ENCODE measurements around the gene SLC47A2. TPM values are rescaled to one million over a fixed set of nuclear protein-coding genes. Genes with fewer than 3 reads are reported as not detected.

The SLC47A2 gene
- total RNA-seq, 4 donors from 2014 or later = 0.27 to 1.1 (median 0.32) TPM; not detected in 1

- intact Hi-C loops (cut with DNase I; ENCODE audit: low total_unique reads) (no loop called here), in situ Hi-C loops (cut with MboI; ENCODE audit: low pct_ligation_motif_present in 1 of 4, low pct_unique_long_range_greater_than_20kb in 1 of 4, low sequenced_read_pairs in 3 of 4) (no loop called here)
- DNase-seq = no peak
- Histone ChIP-seq H3K27ac (no peak overlapping the region), H3K4me1 (peaks cover 5 to 26% (median 19%) of the 10 kb centered on the region in 4 donors), H3K36me3 (no peaks in the 10 kb centered on the region), H3K4me3 (no peak overlapping the region), H3K27me3 (no peaks in the 10 kb centered on the region), H3K9me3 (no peaks in the 10 kb centered on the region)
- TF ChIP-seq CTCF (IDR thresholded peaks at IDR 0.05) (no peak), EP300 (IDR thresholded peaks at IDR 0.05; ENCODE audit: low read depth) (no peak), POLR2AphosphoS5 (IDR thresholded peaks at IDR 0.05) (no peak), POLR2A (IDR thresholded peaks at IDR 0.05) (no peak)
- 91 to 93% methylated on average over 9 to 34 of the region's 34 CpGs for WGBS, 2 donors (ENCODE audit: low coverage in 1 of 2)
Observed at GRCh38 chr17:19743101-19744100, 27.0 kb upstream of the SLC47A2 start.

DNA sequence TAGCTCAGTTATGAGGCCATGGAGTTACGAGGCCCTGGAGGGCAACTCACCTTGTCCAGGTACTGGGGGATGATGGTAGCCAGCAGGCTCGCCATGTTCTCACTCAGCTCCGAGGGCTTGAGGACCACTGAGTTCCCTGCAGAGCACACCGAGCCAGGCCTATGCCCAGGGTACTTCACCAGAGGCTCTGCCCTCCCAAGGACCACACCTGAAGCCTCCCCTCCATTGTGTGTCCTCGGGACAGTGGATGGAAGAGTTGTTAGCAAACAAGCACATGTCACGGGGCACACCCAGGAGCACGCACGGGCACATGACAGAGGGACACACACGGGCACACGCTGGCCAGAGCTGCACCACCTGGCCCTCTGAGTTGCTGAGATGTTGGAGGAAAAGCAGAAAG lies 26.1 kb upstream of the SLC47A2 start:
- Histone ChIP-seq H3K27ac (no peak overlapping the region), H3K4me3 (no peak overlapping the region), H3K4me1 (peaks cover 5 to 19% (median 15%) of the 10 kb centered on the region in 4 donors), H3K9me3 (no peaks in the 10 kb centered on the region), H3K27me3 (no peaks in the 10 kb centered on the region), H3K36me3 (no peaks in the 10 kb centered on the region)
- in situ Hi-C loops (cut with MboI; ENCODE audit: low pct_ligation_motif_present in 1 of 4, low pct_unique_long_range_greater_than_20kb in 1 of 4, low sequenced_read_pairs in 3 of 4) (no loop called here), intact Hi-C loops (cut with DNase I; ENCODE audit: low total_unique reads) (no loop called here)
- DNase-seq = no peak
- 96% methylated on average over 7 to 8 of the region's 10 CpGs for WGBS, 2 donors (ENCODE audit: low coverage in 1 of 2)
- TF ChIP-seq POLR2AphosphoS5 (IDR thresholded peaks at IDR 0.05) (no peak), EP300 (IDR thresholded peaks at IDR 0.05; ENCODE audit: low read depth) (no peak), POLR2A (IDR thresholded peaks at IDR 0.05) (no peak), CTCF (IDR thresholded peaks at IDR 0.05) (no peak)

GRCh38 chr17:19741832-19742457 lies 25.6 kb upstream of the SLC47A2 start:
- intact Hi-C loops (cut with DNase I; ENCODE audit: low total_unique reads) = no loop called here
- in situ Hi-C loops (cut with MboI; ENCODE audit: low pct_ligation_motif_present in 1 of 4, low pct_unique_long_range_greater_than_20kb in 1 of 4, low sequenced_read_pairs in 3 of 4) = no loop called here
- no peaks in the 10 kb centered on the region for H3K27me3 ChIP-seq
- no peak for DNase-seq
- TF ChIP-seq POLR2A (IDR thresholded peaks at IDR 0.05) = no peak
- TF ChIP-seq EP300 (IDR thresholded peaks at IDR 0.05; ENCODE audit: low read depth) = no peak
- TF ChIP-seq POLR2AphosphoS5 (IDR thresholded peaks at IDR 0.05) = no peak
- no peak for TF ChIP-seq CTCF (IDR thresholded peaks at IDR 0.05)
- H3K9me3 ChIP-seq = no peaks in the 10 kb centered on the region
- WGBS, 2 donors (ENCODE audit: low coverage in 1 of 2) = 85% methylated on average over 14 of the region's 14 CpGs; no CpG with 5 or more reads in 1 of the 2 donors
- H3K27ac ChIP-seq = no peak overlapping the region
- H3K4me1 ChIP-seq = peaks cover 5 to 19% (median 15%) of the 10 kb centered on the region in 4 donors
- no peak overlapping the region for H3K4me3 ChIP-seq
- H3K36me3 ChIP-seq = no peaks in the 10 kb centered on the region

- DNase-seq = no peak
- Histone ChIP-seq H3K36me3 (no peaks in the 10 kb centered on the region), H3K4me3 (no peak overlapping the region), H3K27me3 (no peaks in the 10 kb centered on the region), H3K27ac (no peak overlapping the region), H3K9me3 (no peaks in the 10 kb centered on the region), H3K4me1 (peaks cover 5 to 15% (median 12%) of the 10 kb centered on the region in 4 donors)
- intact Hi-C loops (cut with DNase I; ENCODE audit: low total_unique reads) (no loop called here), in situ Hi-C loops (cut with MboI; ENCODE audit: low pct_ligation_motif_present in 1 of 4, low pct_unique_long_range_greater_than_20kb in 1 of 4, low sequenced_read_pairs in 3 of 4) (no loop called here)
- 86 to 91% methylated on average over 5 to 7 of the region's 7 CpGs for WGBS, 2 donors (ENCODE audit: low coverage in 1 of 2)
- TF ChIP-seq POLR2A (IDR thresholded peaks at IDR 0.05) (no peak), EP300 (IDR thresholded peaks at IDR 0.05; ENCODE audit: low read depth) (no peak), CTCF (IDR thresholded peaks at IDR 0.05) (no peak), POLR2AphosphoS5 (IDR thresholded peaks at IDR 0.05) (no peak)
Observed at GRCh38 chr17:19740933-19741332, 24.5 kb upstream of the SLC47A2 start.

All from transverse colon (tissue), 4 donors.